ENCODE measurements around the gene SV2B. TPM values are rescaled to one million over a fixed set of nuclear protein-coding genes. Genes with fewer than 3 reads are reported as not detected.

The SV2B gene
- polyA plus RNA-seq, 3 donors: 0.12 to 0.97 (median 0.97) TPM

DNA sequence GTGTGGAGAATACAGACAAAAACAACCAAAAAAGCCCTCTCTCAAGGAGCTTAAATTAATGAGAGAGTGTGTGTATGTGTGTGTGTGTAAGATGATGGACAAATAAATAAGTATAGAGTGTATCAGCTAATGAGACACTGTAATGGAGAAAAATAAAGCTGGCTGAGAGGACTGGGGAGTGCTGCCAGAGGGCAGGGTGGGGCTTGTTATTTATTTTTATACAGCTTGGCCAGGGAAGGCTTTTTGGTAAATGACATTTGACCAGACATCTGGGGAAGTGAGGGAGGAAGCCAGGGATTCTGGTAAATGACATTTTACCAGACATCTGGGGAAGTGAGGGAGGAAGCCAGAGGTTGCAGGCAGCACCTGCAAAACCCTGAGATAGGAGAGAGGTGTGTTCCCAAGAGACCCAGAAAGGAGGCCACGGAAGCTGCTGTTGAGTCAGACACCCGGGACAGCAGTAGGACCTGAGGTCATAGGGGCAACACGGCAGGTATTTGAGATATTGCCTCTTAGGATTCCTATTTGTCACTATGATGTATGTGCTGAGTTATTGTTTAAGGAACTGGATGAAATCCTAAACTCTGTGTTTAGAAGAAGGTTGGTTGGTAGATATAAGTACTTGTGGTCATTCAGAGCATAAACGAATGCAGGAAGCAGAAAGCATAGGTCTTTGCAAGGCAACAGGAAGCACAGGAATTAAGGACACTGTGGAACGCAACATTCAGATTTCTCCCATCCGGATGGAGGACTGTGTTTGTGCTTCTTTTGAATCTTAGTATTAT, 2.7 kb downstream of the SV2B start:
- DNase-seq: no peak

DNA sequence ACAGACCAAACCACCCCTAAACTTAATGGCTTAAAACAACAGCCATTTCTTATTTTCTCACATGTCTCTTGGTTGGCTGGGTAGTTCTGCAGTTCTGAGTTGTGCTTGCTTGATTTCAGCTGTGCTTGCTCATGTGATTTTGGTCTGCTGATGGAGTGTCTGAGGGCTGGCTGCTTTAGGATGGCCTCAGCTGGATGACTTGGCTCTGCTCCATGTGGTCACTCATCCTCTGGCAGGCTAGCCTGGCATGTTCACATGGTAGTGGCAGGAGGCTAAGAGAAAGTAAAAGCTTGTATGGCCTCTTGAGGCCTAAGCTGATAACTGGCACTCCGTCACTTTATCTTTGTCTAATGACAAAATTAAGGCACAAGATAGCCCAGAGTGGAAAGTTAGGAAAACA, 4.1 kb downstream of the SV2B start:
- DNase-seq: no peak

DNA sequence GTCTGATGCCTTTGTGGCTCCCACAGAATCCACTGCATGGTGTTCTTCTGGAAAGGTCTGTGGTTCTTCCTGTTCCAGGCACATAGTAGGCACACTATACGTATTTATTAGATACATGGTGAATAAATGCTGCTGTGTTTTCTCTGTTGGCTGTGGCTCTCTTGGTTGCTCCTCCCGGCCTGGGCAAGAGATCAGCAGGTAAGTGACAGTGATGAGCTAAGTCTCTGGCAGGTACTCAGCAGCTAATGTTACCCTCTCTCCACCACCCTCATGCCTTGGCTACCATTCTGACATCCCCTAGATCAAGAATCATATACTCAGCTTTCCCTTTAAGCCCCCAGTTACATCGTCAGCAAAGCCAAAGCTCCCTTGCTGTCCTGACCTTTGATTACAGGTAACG, 8.4 kb downstream of the SV2B start:
- DNase-seq: no peak

DNA sequence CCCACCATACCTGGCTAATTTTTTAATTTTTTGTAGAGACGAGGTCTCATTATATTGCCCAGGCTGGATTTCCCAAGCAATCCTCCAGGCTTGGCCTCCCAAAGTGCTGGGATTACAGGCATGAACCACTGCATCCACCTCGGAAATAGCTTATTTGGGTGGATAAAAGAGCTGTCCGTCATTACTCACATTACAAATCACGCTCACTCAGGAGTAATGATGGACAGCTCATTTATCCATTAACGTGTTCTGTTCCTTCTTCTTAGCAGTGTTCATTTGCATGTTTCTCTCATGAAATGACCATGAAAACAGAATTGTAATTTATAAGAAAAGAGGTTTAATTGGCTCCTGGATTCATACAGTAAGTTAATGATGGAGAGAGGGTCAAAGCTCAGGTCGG, 9.8 kb downstream of the SV2B start:
- DNase-seq: no peak

GRCh38 chr15:91110407-91110806, 10.3 kb downstream of the SV2B start:
- no peak for DNase-seq

DNA sequence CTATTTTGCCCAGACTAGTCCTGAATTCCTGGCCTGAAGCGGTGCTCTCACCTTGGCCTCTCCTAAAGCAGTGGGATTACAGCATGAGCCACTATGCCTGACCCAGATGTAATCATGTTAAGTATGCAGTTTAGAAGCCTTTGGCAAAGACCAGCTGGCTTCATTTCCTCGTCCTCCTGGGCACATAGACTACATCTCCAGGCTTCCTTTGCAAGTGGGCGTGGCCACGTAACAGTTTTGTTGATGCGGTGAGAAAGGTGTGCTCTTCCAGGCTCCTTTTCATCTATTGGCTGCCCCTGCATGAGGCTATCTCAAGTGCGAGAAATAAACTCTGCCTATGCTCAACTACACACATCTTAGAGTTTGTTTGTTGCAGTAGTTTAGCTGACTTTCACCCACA, 13.0 kb downstream of the SV2B start:
- no peak for DNase-seq

GRCh38 chr15:91114301-91114700, 14.2 kb downstream of the SV2B start:
- DNase-seq: no peak

GRCh38 chr15:91116113-91117067, 16.3 kb downstream of the SV2B start:
- no peak for DNase-seq

DNA sequence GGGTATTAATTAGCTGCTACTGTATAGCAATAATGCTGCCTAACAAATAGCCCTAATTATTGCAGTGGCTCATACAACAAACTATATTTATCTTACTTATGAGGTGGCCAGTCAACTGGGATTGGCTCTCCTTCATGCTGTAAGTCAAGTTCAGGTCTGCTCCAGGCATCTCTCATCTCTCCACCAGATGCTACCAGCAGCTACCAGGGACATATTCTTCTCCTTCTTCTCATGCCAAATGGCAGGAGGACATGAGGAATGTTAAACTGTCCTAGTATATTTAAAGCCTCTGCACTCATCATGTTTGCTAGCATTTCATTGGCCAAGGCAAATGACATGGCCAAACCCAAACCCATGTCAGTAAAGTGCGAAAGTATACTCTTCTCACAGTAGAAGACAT, 17.3 kb downstream of the SV2B start:
- DNase-seq: no peak

- DNase-seq: no peak
Measured at GRCh38 chr15:91118817-91119590, 18.9 kb downstream of the SV2B start.

DNA sequence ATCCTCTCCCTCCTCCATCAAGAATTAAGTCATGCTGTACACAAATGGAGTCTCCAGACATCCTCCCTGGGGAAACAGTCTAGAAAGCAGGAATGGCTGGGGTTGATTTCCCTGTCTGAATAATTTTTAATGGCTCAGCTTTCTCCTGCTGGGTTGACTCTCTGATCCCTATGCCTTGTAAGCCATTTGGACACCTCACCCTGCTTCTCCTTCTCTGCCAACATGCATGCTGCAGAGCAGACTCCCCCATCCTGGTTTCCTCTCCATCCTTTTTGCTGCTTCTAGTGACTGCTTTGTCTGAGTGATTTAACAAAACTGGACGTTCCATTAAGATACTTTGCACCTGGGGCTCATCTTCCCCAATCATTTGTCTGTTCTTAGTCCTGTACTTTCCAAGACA, 22.2 kb downstream of the SV2B start:
- DNase-seq: no peak

DNA sequence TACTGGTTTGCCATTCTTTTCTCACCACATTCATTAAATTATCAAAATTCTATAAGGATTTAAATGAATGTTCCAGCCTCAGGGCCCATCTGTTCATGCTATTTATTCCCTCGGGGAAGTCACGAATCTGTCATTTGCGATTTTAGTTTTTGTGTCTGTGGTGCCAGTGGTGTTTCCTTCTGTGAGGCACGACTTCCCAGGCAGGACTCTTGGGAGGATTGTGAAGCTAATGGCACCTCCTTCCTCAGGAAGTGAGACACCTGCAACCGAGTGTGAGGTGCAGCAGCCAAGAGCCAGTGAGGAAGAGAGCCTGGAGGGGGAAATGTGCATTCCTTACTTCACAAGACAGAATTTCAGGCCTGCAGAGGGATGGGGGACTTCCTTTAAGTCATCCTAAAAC, 24.1 kb downstream of the SV2B start:
- DNase-seq: no peak

DNA sequence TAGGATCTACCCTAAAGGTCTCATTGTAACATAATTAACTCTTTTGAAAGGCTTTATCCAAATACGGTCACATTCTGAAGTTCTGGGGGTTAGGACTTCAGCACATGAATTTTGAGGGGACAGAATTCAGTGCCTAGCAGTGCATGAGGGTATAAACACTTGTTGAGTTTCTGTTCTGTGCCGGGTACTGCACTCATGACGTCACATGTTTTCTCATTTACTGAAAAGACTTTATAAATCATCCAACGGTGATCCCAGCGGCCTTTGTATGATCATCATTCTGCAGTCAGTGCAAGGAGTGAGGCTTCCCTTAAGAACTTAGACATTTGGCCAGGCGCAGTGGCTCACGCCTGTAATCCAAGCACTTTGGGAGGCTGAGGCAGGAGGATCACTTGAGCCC, 25.1 kb downstream of the SV2B start:
- no peak for DNase-seq

DNA sequence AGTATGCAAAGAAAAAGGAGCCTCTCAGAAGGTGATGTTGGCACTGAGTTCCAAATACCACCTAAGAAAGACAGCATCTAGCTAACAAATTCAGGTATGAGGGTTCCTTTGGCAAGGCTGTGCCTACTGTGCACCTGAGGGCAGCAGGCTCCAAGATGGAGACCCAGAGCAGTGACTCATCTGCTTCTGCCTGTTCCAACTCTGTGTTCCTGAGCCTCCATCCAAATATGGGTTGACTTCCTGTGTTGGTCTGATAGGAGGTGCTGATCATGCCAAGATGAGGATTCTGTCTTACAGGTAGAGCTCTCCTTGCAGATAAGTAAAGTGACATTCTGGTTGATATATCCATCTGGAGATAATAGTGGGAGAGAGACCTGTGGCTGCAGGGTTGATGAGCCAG, 26.0 kb downstream of the SV2B start:
- no peak for DNase-seq

GRCh38 chr15:91127236-91127955, 27.3 kb downstream of the SV2B start:
- no peak for DNase-seq

- no peak for DNase-seq
Measured at GRCh38 chr15:91128016-91128415, 28.0 kb downstream of the SV2B start.

GRCh38 chr15:91129436-91129835, 29.4 kb downstream of the SV2B start:
- no peak for DNase-seq

- DNase-seq: no peak
Measured at GRCh38 chr15:91132079-91132478, 32.0 kb downstream of the SV2B start.

DNA sequence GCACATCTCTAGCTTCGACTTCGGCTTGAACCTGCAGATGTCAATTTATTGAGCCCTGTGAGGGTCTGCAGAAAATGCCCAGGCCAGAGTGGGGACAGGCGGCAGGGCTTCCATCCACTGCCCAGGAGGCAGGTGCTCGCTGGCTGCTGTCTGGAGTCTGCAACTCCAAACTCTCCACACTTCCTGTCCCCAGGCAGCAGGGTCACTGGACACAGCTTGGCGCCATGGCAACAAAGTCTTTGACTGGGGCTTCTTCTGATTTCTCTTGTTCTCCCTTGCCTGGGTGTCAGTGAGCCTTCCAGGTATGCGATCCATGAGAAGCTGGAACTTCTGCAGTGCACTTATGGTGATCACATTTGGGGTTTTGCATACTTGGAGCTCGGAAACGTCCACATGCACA, 33.5 kb downstream of the SV2B start:
- no peak for DNase-seq

DNA sequence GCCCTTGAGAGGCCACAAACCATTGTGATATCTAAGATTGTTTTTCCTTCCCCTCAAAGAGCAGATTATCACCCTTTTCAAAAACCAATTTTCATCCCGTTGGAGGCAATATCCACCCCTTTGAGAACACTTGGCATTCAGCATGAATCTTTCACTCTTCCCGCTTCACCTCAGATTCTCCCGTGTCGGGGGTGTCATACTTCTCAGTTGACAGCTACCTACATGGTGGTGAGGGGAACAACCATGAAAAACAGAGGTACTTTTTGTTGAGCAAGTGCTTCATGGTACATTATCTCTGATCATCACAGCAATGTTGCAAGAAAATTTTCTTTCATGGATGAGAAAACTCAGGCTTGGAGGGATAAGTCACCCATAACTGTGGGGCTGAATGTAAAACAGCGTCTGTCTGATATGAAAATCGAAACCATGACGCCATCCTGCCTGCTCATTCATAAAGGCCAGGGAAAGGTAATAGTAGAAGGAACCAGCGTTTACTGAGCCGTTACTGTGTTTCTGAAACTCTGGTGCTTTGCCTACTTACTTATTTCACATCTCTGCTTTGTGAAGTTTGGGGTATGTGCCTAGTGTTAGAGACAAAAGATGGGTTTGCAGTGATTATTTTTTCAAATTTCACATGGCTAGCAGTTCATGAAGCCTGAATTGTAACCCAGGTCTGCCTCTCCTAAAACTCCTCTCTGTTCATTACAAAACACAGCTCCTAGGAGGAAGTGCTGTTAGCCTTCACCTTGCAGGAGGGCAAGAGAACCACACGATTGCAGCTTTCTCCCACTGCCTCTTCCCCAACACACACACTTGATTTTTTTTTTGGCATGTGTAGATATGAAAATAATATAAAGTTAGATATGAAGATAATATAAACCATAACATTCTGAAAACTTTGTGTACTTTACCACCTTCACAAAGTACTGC, 35.4 kb downstream of the SV2B start:
- DNase-seq: no peak
